Caco-2 (cell line): ENCODE measurements around the gene CLINT1. TPM values are rescaled to one million over a fixed set of nuclear protein-coding genes. Genes with fewer than 3 reads are reported as not detected.

Experiments used
- BruUV-seq: library from RNA; stranded (reverse); fragments of 400-500 nt; replicated peaks from 2 replicates; lab custom pipeline; 2021; lab: Mats Ljungman, UMichigan
- CTCF ChIA-PET: fragments of 300-600 bp; sonication (Branson Sonifier 250); formaldehyde crosslinking; loops from one replicate; lab custom pipeline; 2022; ENCODE audit warnings: antibody characterized with exemption; lab: Charles Lee
- POLR2A ChIA-PET: fragments of 300-600 bp; sonication (Branson Sonifier 250); formaldehyde crosslinking; loops from one replicate; lab custom pipeline; 2022; ENCODE audit warnings: antibody characterized with exemption; lab: Charles Lee
- DNase-seq, 2 experiments: peaks; one replicate each; pipeline versions ENCODE4 v3.0.0 to v3.0.0-alpha.2; 2020 to 2022
- H3K27me3 ChIP-seq: replicated peaks from 2 replicates; pipeline ENCODE4 v1.6.0; 2011; ENCODE audit warnings: low read length; ENCODE audit not compliant: control insufficient read depth, insufficient read depth
- H3K36me3 ChIP-seq: 2 replicates; pipeline ENCODE4 v1.5.1; 2011; ENCODE audit warnings: low read length; ENCODE audit not compliant: control insufficient read depth, insufficient read depth
- H3K4me1 ChIP-seq: fragments of 250-450 bp; sonication (Bioruptor Pico); 2 replicates; pipeline ENCODE4 v1.5.1; 2020; ENCODE audit warnings: mild to moderate bottlenecking
- H3K4me3 ChIP-seq: 2 replicates; pipeline ENCODE4 v1.5.1; 2011; ENCODE audit warnings: low read depth, mild to moderate bottlenecking, control low read depth, low read length
- H3K9me3 ChIP-seq: fragments of 250-450 bp; sonication (Bioruptor Pico); 2 replicates; pipeline ENCODE4 v1.5.1; 2020; ENCODE audit warnings: mild to moderate bottlenecking, moderate library complexity
- H3K27ac Mint-ChIP-seq: one replicate; pipeline ENCODE4 v1.8.0; 2022; ENCODE audit warnings: mixed read lengths; ENCODE audit not compliant: unreplicated experiment
- H3K27me3 Mint-ChIP-seq: one replicate; pipeline ENCODE4 v1.8.0; 2022; ENCODE audit warnings: mixed read lengths; ENCODE audit not compliant: insufficient read depth, unreplicated experiment
- H3K36me3 Mint-ChIP-seq: one replicate; pipeline ENCODE4 v1.8.0; 2022; ENCODE audit warnings: mild to moderate bottlenecking, mixed read lengths; ENCODE audit not compliant: insufficient read depth, unreplicated experiment
- H3K4me1 Mint-ChIP-seq: one replicate; pipeline ENCODE4 v1.8.0; 2022; ENCODE audit warnings: low read depth, mixed read lengths; ENCODE audit not compliant: unreplicated experiment
- H3K4me3 Mint-ChIP-seq: one replicate; pipeline ENCODE4 v1.8.0; 2022; ENCODE audit warnings: mild to moderate bottlenecking, moderate library complexity, mixed read lengths; ENCODE audit not compliant: unreplicated experiment
- H3K9me3 Mint-ChIP-seq: one replicate; pipeline ENCODE4 v1.8.0; 2022; ENCODE audit warnings: mixed read lengths; ENCODE audit not compliant: unreplicated experiment
- intact Hi-C: fragments of 100-400 bp; cut with micrococcal nuclease; formaldehyde crosslinking; loops from one replicate; pipeline ENCODE4 v1.10.0; 2022; ENCODE audit not compliant: unreplicated experiment
- total RNA-seq: library from RNA; stranded (reverse); gene quantifications from 2 replicates; pipeline ENCODE4 v1.2.3, GENCODE V29; 2022
- TF ChIP-seq, protein P1 (sequence below), 2 experiments: fragments of 200-600 bp in 1 of 2; IDR thresholded peaks; 1 replicate in 1 of 2; 2 replicates in 1 of 2; pipeline versions ENCODE4 v1.5.1 to v1.8.0; 2011 to 2022; ENCODE audit warnings: antibody characterized with exemption in 1 of 2, control low read depth in 1 of 2, inconsistent platforms in 1 of 2, low read depth in 1 of 2, low read length in 1 of 2, mild to moderate bottlenecking in 1 of 2, moderate library complexity in 1 of 2; ENCODE audit not compliant: insufficient read depth in 1 of 2, severe bottlenecking in 1 of 2, unreplicated experiment in 1 of 2

CLINT1 gene
- total RNA-seq, 1 experiment from 2014 or later: 88.7 TPM

GRCh38 chr5:157845914-157846598, 12.9 kb downstream of the CLINT1 start:
- peak overlapping the region; percentile 40 for H3K4me3 Mint-ChIP-seq
- BruUV-seq: no TSS peak
- H3K4me3 ChIP-seq: no peak overlapping the region

GRCh38 chr5:157842787-157843186, 16.2 kb downstream of the CLINT1 start:
- TF ChIP-seq, protein P1, sequence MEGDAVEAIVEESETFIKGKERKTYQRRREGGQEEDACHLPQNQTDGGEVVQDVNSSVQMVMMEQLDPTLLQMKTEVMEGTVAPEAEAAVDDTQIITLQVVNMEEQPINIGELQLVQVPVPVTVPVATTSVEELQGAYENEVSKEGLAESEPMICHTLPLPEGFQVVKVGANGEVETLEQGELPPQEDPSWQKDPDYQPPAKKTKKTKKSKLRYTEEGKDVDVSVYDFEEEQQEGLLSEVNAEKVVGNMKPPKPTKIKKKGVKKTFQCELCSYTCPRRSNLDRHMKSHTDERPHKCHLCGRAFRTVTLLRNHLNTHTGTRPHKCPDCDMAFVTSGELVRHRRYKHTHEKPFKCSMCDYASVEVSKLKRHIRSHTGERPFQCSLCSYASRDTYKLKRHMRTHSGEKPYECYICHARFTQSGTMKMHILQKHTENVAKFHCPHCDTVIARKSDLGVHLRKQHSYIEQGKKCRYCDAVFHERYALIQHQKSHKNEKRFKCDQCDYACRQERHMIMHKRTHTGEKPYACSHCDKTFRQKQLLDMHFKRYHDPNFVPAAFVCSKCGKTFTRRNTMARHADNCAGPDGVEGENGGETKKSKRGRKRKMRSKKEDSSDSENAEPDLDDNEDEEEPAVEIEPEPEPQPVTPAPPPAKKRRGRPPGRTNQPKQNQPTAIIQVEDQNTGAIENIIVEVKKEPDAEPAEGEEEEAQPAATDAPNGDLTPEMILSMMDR (IDR thresholded peaks at IDR 0.05; ENCODE audit: insufficient read depth in 1 of 2, low read depth in 1 of 2, low read length in 1 of 2, severe bottlenecking in 1 of 2, unreplicated experiment in 1 of 2): no peak
- Histone ChIP-seq H3K4me3 (no peak overlapping the region), H3K9me3 (no peaks in the 10 kb centered on the region), H3K4me1 (peaks cover 14% of the 10 kb centered on the region), H3K27me3 (no peaks in the 10 kb centered on the region), H3K36me3 (no peaks in the 10 kb centered on the region; the same call in 1 of the 2 replicates)
- Mint-ChIP-seq H3K27me3 (no peaks in the 10 kb centered on the region), H3K9me3 (peaks cover 9% of the 10 kb centered on the region), H3K36me3 (peaks cover 29% of the 10 kb centered on the region), H3K27ac (no peak overlapping the region), H3K4me1 (peaks cover 19% of the 10 kb centered on the region), H3K4me3 (no peak overlapping the region)
- no peak for DNase-seq
- intact Hi-C loops: no loop called here
- ChIA-PET POLR2A (no interaction called here), CTCF (no interaction called here)
- BruUV-seq: no TSS peak

More at GRCh38 chr5:157845914-157846598, 12.9 kb downstream of the CLINT1 start:
- DNase-seq: no peak
- Mint-ChIP-seq H3K27ac (no peak overlapping the region), H3K4me1 (peaks cover 12% of the 10 kb centered on the region), H3K9me3 (peaks cover 9% of the 10 kb centered on the region), H3K36me3 (peaks cover 36% of the 10 kb centered on the region), H3K27me3 (no peaks in the 10 kb centered on the region)
- CTCF ChIA-PET: interaction anchor here (0.6 to 1.8 kb wide), 3 partner anchors 9 to 149 kb away, joined by 3 to 13 read pairs (median 3); no protein-coding TSS in a partner anchor
- POLR2A ChIA-PET: no interaction called here
- no peaks in the 10 kb centered on the region for H3K27me3 ChIP-seq
- H3K36me3 ChIP-seq: no peaks in the 10 kb centered on the region; the same call in 1 of the 2 replicates
- intact Hi-C loops: loop anchor here (2.0 kb wide), 1 partner anchor 103 kb away; no protein-coding TSS in a partner anchor
- H3K9me3 ChIP-seq: no peaks in the 10 kb centered on the region
- TF ChIP-seq, protein P1 (IDR thresholded peaks at IDR 0.05; ENCODE audit: insufficient read depth in 1 of 2, low read depth in 1 of 2, low read length in 1 of 2, severe bottlenecking in 1 of 2, unreplicated experiment in 1 of 2): no peak
- H3K4me1 ChIP-seq: peaks cover 14% of the 10 kb centered on the region

GRCh38 chr5:157842185-157842584, 16.8 kb downstream of the CLINT1 start:
- Histone ChIP-seq H3K4me1 (peaks cover 14% of the 10 kb centered on the region), H3K36me3 (no peaks in the 10 kb centered on the region), H3K27me3 (no peaks in the 10 kb centered on the region), H3K4me3 (no peak overlapping the region), H3K9me3 (no peaks in the 10 kb centered on the region)
- H3K27me3 Mint-ChIP-seq: no peaks in the 10 kb centered on the region
- peaks cover 9% of the 10 kb centered on the region for H3K9me3 Mint-ChIP-seq
- intact Hi-C loops: no loop called here
- TF ChIP-seq, protein P1 (IDR thresholded peaks at IDR 0.05; ENCODE audit: insufficient read depth in 1 of 2, low read depth in 1 of 2, low read length in 1 of 2, severe bottlenecking in 1 of 2, unreplicated experiment in 1 of 2): no peak
- no peak overlapping the region for H3K4me3 Mint-ChIP-seq
- CTCF ChIA-PET: no interaction called here
- POLR2A ChIA-PET: no interaction called here
- H3K36me3 Mint-ChIP-seq: peaks cover 23% of the 10 kb centered on the region
- H3K27ac Mint-ChIP-seq: no peak overlapping the region
- H3K4me1 Mint-ChIP-seq: peaks cover 19% of the 10 kb centered on the region
- no TSS peak for BruUV-seq
- no peak for DNase-seq
